ENCODE measurements around the gene HBZ.
"Not testable (repeated sequence)": the region's sequence is repeated elsewhere in the genome, so short reads cannot be mapped to it uniquely, and the experiment has no call there.

HBZ gene

DNA sequence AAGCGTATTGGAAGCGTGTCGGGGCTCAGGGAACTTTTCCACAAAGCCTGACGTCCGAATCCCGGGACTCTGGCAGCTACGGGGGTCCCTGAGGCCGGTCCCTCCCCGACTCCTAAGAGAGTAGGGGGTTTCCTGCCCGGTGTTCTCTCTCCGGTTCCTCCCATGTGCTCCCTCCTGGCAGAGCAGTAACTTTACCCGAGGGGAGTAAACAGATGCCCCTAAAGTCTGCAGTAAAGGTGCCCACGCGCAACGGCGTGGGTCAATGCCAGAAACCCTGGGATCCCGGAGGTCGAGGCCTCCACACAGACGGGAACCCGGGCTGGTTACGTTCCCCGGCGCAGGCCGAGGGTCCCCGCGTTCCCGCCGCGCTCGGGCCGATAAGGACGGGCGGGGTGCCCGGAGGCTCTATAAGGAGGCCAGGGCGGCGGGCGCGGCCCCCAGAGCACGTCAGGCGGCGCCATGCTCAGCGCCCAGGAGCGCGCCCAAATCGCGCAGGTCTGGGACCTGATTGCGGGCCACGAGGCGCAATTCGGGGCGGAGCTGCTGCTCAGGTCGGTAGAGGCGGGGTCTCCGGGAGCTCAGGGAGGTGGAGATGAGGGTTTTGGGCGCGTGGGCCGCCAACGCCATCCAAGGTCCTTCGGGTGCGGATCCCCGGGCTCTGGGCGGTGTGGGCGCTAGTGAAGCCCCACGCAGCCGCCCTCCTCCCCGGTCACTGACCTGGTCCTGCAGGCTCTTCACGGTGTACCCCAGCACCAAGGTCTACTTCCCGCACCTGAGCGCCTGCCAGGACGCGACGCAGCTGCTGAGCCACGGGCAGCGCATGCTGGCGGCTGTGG is 13.3 kb downstream of the HBZ start, which contains the start of gene HBM:
TSS of gene HBM (plus strand) at position 440 of the 836 bp plus-strand sequence. CDS start at position 460, 20 bp downstream.
- DNase-seq, result no peak

GRCh38 chr16:166375-167121 is 14.1 kb downstream of the HBZ start:
- no peak for DNase-seq

DNA sequence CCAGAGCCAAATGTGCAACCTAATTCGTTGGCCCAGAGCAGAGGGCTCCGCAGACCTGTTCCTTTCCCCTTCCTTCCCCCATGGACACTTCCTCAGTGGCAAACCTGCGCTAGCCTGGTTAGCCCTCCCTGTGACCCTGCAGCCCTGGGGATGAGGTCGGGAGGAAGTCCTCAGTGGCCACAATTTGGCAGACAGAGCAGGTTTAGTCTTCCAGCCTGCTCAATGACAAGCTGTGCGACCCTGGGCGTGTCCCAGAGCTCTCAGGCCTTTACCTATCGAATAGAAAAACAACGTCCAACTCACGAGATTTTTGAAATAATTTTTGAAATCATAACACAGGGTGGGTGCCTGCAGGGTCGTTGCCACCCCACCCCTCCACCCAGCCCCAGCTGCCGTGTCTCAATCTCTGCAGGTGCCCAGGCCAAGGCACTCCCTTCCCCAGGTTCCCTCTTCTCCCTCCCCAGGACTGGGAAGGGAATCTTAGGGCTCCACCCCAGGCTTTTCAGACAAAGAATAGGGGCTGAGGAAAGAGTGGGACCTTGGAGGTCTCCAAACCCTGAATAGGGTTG is 14.8 kb downstream of the HBZ start:
- DNase-seq, result no peak

DNA sequence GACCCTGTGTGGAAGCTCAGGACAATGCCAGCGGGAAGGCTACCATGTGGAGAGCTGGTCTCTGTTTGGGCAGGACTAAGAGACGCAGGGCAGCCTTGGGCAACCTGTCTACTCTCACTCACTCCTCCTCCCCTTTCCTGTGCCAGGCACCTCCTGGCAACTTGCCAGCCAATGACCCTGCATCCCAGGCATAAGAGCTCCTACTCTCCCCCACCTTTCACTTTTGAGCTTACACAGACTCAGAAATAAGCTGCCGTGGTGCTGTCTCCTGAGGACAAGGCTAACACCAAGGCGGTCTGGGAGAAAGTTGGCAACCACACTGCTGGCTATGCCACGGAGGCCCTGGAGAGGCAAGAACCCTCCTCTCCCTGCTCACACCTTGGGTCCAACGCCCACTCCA is 16.0 kb downstream of the HBZ start:
- DNase-seq, result no peak

DNA sequence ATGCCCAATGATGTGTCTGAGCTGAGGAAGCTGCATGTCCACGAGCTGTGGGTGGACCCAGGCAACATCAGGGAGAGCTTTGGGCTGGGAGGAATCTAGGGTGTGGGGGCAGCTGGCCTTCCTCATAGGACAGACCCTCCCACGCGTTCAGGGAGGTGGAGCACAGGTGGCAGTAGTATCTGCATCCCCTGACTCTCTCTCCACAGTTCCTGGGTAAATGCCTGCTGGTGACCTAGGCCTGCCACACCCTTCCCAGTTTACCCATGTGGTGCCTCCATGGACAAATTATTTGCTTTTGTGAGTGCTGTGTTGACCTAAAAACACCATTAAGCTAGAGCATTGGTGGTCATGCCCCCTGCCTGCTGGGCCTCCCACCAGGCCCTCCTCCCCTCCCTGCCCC is 16.6 kb downstream of the HBZ start:
- no peak for DNase-seq

GRCh38 chr16:170088-170507 is 17.7 kb downstream of the HBZ start:
- DNase-seq, result not testable (repeated sequence)

- no peak for DNase-seq
Observed at GRCh38 chr16:170788-171187, 18.3 kb downstream of the HBZ start.

DNA sequence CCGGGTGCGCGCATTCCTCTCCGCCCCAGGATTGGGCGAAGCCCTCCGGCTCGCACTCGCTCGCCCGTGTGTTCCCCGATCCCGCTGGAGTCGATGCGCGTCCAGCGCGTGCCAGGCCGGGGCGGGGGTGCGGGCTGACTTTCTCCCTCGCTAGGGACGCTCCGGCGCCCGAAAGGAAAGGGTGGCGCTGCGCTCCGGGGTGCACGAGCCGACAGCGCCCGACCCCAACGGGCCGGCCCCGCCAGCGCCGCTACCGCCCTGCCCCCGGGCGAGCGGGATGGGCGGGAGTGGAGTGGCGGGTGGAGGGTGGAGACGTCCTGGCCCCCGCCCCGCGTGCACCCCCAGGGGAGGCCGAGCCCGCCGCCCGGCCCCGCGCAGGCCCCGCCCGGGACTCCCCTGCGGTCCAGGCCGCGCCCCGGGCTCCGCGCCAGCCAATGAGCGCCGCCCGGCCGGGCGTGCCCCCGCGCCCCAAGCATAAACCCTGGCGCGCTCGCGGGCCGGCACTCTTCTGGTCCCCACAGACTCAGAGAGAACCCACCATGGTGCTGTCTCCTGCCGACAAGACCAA is 20.0 kb downstream of the HBZ start, which contains the start of gene HBA2:
TSS of gene HBA2 (plus strand) at position 503 of the 568 bp plus-strand sequence. CDS start at position 540, 37 bp downstream.
- not testable (repeated sequence) for DNase-seq

- not testable (repeated sequence) for DNase-seq
Observed at GRCh38 chr16:173211-173854, 20.9 kb downstream of the HBZ start.

- DNase-seq, result not testable (repeated sequence)
Observed at GRCh38 chr16:173928-174769, 21.7 kb downstream of the HBZ start.

DNA sequence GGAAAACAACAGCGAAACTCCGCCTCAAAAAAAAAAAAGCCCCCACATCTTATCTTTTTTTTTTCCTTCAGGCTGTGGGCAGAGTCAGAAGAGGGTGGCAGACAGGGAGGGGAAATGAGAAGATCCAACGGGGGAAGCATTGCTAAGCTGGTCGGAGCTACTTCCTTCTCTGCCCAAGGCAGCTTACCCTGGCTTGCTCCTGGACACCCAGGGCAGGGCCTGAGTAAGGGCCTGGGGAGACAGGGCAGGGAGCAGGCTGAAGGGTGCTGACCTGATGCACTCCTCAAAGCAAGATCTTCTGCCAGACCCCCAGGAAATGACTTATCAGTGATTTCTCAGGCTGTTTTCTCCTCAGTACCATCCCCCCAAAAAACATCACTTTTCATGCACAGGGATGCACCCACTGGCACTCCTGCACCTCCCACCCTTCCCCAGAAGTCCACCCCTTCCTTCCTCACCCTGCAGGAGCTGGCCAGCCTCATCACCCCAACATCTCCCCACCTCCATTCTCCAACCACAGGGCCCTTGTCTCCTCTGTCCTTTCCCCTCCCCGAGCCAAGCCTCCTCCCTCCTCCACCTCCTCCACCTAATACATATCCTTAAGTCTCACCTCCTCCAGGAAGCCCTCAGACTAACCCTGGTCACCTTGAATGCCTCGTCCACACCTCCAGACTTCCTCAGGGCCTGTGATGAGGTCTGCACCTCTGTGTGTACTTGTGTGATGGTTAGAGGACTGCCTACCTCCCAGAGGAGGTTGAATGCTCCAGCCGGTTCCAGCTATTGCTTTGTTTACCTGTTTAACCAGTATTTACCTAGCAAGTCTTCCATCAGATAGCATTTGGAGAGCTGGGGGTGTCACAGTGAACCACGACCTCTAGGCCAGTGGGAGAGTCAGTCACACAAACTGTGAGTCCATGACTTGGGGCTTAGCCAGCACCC is 22.8 kb downstream of the HBZ start:
- no peak for DNase-seq

DNA sequence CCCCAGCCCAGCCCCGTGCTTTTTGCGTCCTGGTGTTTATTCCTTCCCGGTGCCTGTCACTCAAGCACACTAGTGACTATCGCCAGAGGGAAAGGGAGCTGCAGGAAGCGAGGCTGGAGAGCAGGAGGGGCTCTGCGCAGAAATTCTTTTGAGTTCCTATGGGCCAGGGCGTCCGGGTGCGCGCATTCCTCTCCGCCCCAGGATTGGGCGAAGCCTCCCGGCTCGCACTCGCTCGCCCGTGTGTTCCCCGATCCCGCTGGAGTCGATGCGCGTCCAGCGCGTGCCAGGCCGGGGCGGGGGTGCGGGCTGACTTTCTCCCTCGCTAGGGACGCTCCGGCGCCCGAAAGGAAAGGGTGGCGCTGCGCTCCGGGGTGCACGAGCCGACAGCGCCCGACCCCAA is 23.6 kb downstream of the HBZ start:
- not testable (repeated sequence) for DNase-seq

- DNase-seq, result not testable (repeated sequence)
Observed at GRCh38 chr16:176477-177382, 24.3 kb downstream of the HBZ start, which contains the start of gene HBA1. TSS of gene HBA1 (plus strand) at chr16:176680. CDS start at chr16:176717, 37 bp downstream.

- DNase-seq, result no peak
Observed at GRCh38 chr16:177394-177822, 25.0 kb downstream of the HBZ start.

GRCh38 chr16:177981-178667 is 25.7 kb downstream of the HBZ start:
- DNase-seq, result no peak

- DNase-seq, result no peak
Observed at GRCh38 chr16:178668-179015, 26.2 kb downstream of the HBZ start.

DNA sequence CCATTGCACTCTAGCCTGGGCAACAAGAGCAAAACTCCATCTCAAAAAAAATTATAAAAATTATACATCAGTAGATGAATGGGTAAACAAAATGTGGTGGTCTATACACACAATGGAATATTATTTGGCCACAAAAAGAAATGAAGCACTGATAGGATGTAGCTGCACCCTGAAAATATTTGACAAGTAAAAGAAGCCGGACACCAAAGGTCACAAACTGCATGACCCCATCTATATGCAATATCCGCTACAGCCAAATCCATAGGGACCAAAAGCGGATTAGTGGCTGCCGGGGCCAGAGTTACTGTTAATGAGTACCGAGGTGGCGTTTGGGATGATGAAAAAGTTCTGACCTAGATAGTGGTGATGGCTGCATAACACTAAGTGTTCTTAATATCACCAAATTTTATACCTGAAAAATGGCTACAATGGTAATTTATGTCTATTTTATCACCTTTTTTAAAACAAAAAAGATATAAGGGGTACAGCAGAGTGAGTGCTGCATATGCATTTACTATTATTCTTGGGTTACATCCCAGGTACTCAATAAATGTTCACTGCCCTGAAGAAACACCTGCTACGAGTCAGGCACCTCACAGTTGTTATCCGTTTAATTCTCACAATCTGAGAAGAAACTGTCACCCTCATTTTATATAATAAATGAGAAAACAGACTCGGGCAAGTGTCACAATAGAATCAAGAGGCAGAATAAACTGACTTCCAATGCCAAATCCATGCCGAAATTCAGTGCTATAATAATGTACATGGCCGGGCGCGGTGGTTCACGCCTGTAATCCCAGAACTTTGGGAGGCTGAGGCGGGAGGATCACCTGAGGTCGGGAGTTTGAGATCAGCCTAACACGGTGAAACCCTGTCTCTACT is 27.0 kb downstream of the HBZ start:
- no peak for DNase-seq

Measured in amniotic stem cell (primary cell).